Activated naive CD4-positive, alpha-beta T cell treated with anti-CD3 and anti-CD28 coated beads, Interleukin-2, amount 50 U/mL, for 24 hours (primary cell): ENCODE data around the gene DTD2.

Experiments
- H3K27ac Mint-ChIP-seq: one replicate; pipeline ENCODE4 v1.8.0; 2021; ENCODE audit warnings: mild to moderate bottlenecking, mixed read lengths
- H3K27me3 Mint-ChIP-seq: one replicate; pipeline ENCODE4 v1.8.0; 2021; ENCODE audit warnings: mixed read lengths
- H3K36me3 Mint-ChIP-seq: one replicate; pipeline ENCODE4 v1.8.0; 2021; ENCODE audit warnings: mixed read lengths
- H3K4me1 Mint-ChIP-seq: one replicate; pipeline ENCODE4 v1.8.0; 2021; ENCODE audit warnings: mixed read lengths
- H3K4me3 Mint-ChIP-seq: one replicate; pipeline ENCODE4 v1.8.0; 2021; ENCODE audit warnings: mild to moderate bottlenecking, mixed read lengths
- H3K9me3 Mint-ChIP-seq: one replicate; pipeline ENCODE4 v1.8.0; 2021; ENCODE audit warnings: mixed read lengths

DTD2 gene

DNA sequence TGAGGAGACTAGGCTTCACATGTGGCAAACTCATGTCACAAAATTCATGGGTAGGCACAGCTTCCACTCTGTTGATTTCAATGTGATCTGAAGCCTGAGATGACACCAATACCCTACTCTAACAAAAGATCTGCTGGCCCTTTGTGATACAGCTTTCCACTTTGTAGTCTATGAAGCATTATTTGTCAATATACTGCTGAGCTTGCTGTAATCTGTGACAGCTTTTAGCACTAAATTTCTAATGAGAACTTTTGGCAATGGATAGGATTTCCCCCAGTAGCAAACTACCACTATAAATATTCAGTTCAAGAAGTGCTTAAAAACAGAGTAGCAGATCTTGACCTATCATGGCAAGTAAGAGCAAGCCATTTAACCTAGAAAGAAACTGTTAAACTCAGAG is 31.4 kb downstream of the DTD2 start:
- no peaks in the 10 kb centered on the region for H3K36me3 Mint-ChIP-seq
- no peaks in the 10 kb centered on the region for H3K9me3 Mint-ChIP-seq
- H3K4me1 Mint-ChIP-seq: peaks cover 11% of the 10 kb centered on the region
- no peak overlapping the region for H3K27ac Mint-ChIP-seq
- no peaks in the 10 kb centered on the region for H3K27me3 Mint-ChIP-seq
- H3K4me3 Mint-ChIP-seq: no peak overlapping the region

DNA sequence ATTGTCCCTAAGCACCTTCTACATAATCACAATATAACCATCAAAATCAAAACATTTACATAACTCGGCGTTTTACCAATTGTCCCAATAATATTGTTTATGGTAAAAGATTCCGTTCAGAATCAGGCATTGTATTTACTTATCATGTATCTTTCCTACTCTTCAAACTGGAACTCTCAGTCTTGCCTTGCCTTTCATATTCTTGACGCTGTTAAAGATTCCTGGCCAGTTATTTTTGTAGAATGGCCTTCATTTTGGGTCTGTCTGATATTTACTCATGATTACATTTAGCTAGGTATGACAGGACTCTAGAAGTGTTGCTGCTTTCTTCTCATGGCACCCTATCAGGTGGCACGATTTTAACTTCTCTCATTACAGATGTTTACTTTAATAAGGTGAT is 36.1 kb downstream of the DTD2 start:
- H3K4me3 Mint-ChIP-seq: peak overlapping the region; percentile 95
- H3K27ac Mint-ChIP-seq: peak overlapping the region; percentile 52
- H3K36me3 Mint-ChIP-seq: no peaks in the 10 kb centered on the region
- H3K4me1 Mint-ChIP-seq: peaks cover 19% of the 10 kb centered on the region
- no peaks in the 10 kb centered on the region for H3K27me3 Mint-ChIP-seq
- H3K9me3 Mint-ChIP-seq: no peaks in the 10 kb centered on the region

DNA sequence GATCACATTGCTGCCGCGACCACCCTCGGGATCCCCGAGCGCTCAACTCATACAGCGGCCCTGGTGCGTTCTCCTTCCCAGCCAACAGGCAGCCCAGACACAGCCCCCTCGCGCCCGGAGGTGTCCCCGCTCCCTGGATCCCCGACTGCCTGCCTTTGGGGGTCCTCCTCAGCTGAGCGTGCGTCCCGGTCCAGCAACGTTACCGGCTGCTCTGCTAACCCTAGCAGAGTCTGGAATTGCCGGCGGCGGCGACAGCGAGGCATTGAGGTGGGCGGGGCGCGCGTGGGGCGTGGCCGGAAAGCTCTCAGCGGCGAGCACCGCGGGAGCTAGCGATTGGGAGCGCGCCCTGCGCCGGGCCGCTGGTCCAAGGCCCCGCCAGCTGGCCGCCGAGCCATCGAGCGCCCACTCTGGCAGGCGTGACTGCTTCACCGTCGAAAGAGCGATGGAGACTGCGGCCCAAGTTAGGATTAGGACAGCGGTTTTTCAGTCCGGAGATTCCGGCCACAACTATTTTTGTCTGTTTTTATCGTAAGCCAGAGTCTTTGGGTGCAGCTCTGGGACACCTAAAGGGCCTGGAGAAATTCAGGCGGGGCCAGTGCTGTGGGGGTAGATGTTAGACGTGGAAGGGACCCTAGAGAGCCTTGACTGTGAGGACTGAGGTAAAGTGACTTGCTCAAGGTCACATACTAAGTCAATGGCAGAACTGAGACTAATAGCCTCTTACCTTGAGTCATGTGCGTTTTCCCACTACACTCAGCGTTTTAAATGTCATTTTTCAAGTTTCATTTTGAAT is 36.8 kb downstream of the DTD2 start, which contains the start of gene HEATR5A:
TSS of gene HEATR5A (minus strand) at position 232 of the 793 bp plus-strand sequence. CDS start 17,575 bp downstream, outside the sequence.
- Mint-ChIP-seq H3K36me3 (no peaks in the 10 kb centered on the region), H3K4me1 (peaks cover 19% of the 10 kb centered on the region), H3K27ac (peak within 1 kb of the TSS; percentile 95), H3K9me3 (no peaks in the 10 kb centered on the region), H3K4me3 (peak within 1 kb of the TSS; percentile 95), H3K27me3 (no peaks in the 10 kb centered on the region)

DNA sequence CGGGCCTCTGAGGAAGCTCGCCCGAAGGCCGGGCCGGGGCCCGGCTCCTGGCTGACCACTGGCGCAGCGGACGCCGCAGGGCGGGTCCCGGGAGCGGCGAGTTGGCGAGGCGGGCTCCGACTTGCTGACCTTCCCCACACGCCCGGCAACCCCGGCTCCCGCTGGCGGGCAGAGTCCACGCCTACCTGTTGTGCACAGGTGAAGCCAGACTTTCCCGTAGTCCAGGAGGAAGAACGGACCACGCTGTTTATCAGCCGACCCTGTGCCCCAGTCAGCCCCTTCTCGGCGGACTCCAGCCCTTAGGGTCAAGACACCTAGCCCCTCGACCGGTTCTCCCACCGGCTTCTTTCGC is 37.4 kb downstream of the DTD2 start:
- H3K4me3 Mint-ChIP-seq: peak overlapping the region; percentile 95
- H3K27ac Mint-ChIP-seq: no peak overlapping the region
- no peaks in the 10 kb centered on the region for H3K27me3 Mint-ChIP-seq
- H3K9me3 Mint-ChIP-seq: no peaks in the 10 kb centered on the region
- no peaks in the 10 kb centered on the region for H3K36me3 Mint-ChIP-seq
- H3K4me1 Mint-ChIP-seq: peaks cover 23% of the 10 kb centered on the region

DNA sequence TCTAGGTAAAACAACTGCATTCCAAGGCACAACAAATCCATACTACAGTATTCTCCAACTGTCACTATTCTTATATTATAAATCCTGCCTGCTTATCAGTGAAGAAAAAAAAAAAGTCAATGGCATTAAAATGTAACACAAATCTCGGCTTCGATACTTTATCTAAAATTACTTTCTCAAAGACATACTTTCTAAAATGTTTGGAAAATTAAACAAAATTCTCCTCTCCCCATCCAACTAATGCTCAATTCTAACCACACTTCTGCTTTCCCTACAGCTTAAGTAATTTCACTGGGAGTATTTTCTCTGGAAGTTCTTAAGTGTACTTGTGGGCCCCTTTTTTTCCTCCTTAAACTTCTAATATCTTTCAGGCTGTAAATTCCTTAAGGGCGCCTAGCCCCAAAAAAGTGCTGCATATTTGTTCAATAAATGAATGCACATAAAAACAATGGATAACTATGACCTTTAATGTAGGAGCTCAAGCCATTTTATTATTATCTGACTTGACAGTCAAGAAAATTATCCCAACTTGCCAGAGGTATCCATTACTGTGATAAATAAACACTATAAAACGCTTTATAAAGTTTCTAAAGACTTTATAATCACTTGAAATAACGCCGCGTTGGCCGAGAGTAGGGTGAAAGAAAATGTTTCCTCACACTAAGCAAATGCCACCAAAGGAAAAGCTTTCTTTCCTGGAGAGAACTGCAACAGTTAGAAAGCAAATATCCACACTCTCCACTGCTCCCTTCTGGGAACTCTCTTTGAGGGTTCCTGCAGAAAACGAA is 37.9 kb downstream of the DTD2 start:
- no peak overlapping the region for H3K27ac Mint-ChIP-seq
- H3K9me3 Mint-ChIP-seq: no peaks in the 10 kb centered on the region
- H3K4me1 Mint-ChIP-seq: peaks cover 23% of the 10 kb centered on the region
- H3K36me3 Mint-ChIP-seq: no peaks in the 10 kb centered on the region
- no peaks in the 10 kb centered on the region for H3K27me3 Mint-ChIP-seq
- H3K4me3 Mint-ChIP-seq: peak overlapping the region; percentile 95

DNA sequence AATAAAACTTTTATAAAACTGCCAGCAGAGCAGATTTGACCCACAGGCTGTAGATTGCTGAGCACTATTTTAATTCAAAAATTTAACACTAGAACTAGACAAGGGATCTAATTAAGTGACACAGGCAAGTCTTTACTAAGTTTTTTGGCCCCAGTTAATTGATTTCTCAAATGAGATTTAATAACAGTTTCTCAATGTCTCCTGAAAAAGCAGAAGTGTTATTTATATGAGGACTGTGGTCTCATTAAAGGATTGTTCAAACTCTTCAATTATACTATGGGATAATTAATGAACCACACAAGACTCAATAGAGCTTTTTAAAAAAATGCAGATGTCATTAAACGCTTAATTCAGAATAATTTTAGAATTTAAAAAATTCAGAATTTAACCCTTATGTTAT is 38.9 kb downstream of the DTD2 start:
- no peaks in the 10 kb centered on the region for H3K27me3 Mint-ChIP-seq
- H3K36me3 Mint-ChIP-seq: no peaks in the 10 kb centered on the region
- H3K4me3 Mint-ChIP-seq: peak overlapping the region; percentile 8
- H3K9me3 Mint-ChIP-seq: no peaks in the 10 kb centered on the region
- peaks cover 29% of the 10 kb centered on the region for H3K4me1 Mint-ChIP-seq
- no peak overlapping the region for H3K27ac Mint-ChIP-seq

DNA sequence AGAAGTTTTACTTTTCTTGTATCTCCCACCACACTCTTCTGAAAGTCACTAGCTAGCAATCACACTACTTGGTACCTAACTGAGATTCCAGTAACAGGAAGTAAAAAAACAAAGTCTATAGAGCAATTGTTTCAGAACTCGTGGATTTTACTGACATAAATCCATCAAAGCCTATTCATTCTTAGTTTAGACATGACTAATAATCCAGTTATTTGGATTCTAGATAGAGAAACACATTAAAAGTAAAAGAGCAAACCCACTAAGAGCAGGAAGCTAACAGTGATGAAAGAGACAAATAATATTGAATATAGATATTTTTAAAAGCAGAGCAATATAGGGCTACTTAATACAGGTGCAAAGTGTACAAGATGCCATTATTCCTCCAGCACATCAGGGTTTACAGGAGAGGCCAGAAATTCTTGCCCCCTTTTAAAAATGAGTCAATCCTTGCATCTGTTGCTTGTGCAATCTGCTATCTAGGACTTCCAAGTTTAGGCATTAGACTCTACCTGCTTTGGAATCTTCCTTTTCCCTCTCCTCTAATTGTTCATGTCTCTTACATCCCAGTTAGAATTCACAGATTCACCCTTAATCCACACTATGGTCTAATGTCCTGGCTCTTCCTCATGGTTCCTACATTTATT is 43.0 kb downstream of the DTD2 start:
- H3K27me3 Mint-ChIP-seq: no peaks in the 10 kb centered on the region
- no peak overlapping the region for H3K27ac Mint-ChIP-seq
- peaks cover 1% of the 10 kb centered on the region for H3K36me3 Mint-ChIP-seq
- peaks cover 25% of the 10 kb centered on the region for H3K4me1 Mint-ChIP-seq
- no peak overlapping the region for H3K4me3 Mint-ChIP-seq
- no peaks in the 10 kb centered on the region for H3K9me3 Mint-ChIP-seq

DNA sequence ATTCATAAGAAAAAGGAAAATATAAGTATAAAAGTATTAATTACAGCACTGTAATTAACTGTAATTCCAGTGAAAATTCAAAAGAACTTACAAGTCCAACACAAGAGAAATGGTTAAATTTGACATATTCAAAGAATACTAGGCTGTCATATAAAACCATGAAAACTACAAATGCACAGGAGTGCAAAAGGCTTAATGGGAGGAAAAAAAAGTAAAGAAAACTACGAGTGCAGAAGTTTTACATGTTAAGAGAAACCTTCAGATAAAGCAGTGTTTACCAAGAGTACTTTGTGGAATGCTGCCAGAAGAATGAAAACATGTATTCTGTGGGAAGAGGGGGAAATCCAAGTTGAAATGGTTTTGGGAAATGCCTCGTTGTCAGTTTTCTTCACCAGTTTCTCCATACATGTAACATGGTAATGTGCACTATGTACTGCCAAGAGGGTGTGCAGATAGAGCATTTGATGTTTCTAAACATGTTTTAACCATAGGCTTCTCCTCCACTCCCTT is 46.0 kb downstream of the DTD2 start:
- Mint-ChIP-seq H3K27ac (no peak overlapping the region), H3K9me3 (no peaks in the 10 kb centered on the region), H3K4me3 (no peak overlapping the region), H3K4me1 (peaks cover 19% of the 10 kb centered on the region), H3K27me3 (no peaks in the 10 kb centered on the region), H3K36me3 (peaks cover 3% of the 10 kb centered on the region)

DNA sequence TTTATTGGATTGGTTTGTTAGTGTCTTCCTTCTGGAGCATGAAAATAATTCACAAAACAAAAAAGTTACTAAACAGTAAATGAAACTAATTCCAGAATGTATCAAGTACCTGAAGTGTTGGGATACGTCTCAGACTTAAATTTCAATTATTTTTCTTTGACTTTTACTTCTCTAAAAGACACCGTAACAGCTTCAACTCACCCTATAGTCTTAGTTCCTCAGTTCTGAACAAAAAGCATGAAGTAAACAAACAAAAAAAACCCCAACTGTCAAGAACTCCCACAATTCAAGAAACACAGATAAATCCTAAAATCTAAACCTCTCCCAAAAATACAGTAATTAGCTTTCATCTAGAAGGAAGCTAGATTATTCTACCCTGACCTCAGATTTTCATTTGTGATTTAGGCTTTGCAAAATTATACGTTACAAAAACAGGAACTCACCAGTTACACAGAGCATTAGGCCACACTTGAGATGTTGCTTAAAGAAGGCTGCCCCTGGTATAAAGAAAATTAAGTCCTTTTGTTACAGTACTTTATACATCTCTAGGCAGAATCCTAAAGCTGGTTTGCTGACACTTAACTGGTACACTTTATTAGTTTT is 47.2 kb downstream of the DTD2 start:
- H3K27me3 Mint-ChIP-seq: no peaks in the 10 kb centered on the region
- no peak overlapping the region for H3K27ac Mint-ChIP-seq
- peaks cover 3% of the 10 kb centered on the region for H3K36me3 Mint-ChIP-seq
- H3K4me3 Mint-ChIP-seq: no peak overlapping the region
- no peaks in the 10 kb centered on the region for H3K9me3 Mint-ChIP-seq
- H3K4me1 Mint-ChIP-seq: peaks cover 17% of the 10 kb centered on the region

DNA sequence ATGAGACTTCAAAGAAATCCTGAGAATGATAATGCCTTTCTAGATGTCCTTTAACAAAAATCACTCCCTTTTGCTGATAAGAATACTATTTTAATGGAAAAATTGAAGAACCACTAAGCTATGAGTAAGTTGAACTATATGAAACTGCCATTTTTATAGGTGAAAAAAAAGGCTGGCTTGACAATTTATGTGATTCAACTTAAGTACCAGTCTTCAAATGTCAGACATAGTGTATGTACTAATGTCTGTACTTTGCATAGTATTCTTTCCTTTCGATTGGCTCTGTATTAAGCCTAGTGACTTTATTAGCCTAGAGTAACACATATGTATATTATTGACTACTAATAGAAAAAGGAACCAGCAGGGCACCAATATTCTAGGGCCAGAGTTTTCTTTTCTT is 48.9 kb downstream of the DTD2 start:
- Mint-ChIP-seq H3K27ac (no peak overlapping the region), H3K27me3 (no peaks in the 10 kb centered on the region), H3K9me3 (no peaks in the 10 kb centered on the region), H3K4me1 (peaks cover 9% of the 10 kb centered on the region), H3K36me3 (peaks cover 3% of the 10 kb centered on the region), H3K4me3 (no peak overlapping the region)

DNA sequence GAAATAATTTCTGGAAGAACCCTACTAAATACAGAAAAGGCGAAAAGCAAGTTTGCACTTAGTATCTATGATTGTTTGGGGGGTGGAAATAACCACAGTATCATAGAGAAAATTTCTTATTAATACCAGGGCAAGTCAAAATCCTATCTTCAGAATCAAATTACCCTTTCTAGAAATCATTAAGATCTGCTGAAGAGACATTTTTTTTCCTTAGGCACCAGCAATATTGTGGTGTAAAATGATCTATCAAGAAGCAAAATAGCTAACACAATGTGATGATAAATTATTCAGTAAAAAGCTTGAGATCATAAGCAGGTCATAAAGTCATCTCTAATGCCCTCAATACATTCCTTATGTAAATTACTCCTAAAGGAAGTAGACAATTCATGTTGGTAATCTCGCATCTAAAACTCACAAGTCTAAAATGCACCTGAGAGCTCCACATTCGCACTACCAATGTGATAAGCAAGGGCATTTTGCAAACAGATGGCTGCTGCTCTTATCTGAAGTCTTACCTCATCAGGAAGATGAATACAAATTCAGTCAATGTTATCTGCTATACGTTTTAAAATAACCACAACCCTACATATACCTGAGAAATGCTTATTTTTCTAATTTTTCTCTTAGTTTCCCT is 51.6 kb downstream of the DTD2 start:
- Mint-ChIP-seq H3K36me3 (peaks cover 3% of the 10 kb centered on the region), H3K9me3 (no peaks in the 10 kb centered on the region), H3K4me1 (peaks cover 9% of the 10 kb centered on the region), H3K27ac (no peak overlapping the region), H3K27me3 (no peaks in the 10 kb centered on the region), H3K4me3 (no peak overlapping the region)

DNA sequence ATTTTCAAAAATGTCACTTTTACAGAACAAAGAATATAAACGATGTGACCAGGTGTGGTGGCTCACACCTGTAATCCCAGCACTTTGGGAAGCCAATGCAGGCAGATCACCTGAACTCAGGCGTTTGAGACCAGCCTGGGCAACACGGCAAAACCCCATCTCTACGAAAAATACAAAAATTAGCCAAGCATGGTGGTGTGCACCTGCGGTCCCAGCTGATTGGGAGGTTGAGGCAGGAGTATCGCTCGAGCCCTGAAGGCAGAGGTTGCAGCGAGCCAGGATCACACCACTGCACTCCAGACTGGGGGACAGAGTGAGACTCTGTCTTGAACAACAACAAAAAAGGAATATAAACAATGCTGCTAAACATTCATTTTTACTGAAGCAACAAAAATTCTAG is 52.2 kb downstream of the DTD2 start:
- H3K9me3 Mint-ChIP-seq: no peaks in the 10 kb centered on the region
- peaks cover 6% of the 10 kb centered on the region for H3K4me1 Mint-ChIP-seq
- H3K27me3 Mint-ChIP-seq: no peaks in the 10 kb centered on the region
- no peak overlapping the region for H3K4me3 Mint-ChIP-seq
- peaks cover 4% of the 10 kb centered on the region for H3K36me3 Mint-ChIP-seq
- no peak overlapping the region for H3K27ac Mint-ChIP-seq

DNA sequence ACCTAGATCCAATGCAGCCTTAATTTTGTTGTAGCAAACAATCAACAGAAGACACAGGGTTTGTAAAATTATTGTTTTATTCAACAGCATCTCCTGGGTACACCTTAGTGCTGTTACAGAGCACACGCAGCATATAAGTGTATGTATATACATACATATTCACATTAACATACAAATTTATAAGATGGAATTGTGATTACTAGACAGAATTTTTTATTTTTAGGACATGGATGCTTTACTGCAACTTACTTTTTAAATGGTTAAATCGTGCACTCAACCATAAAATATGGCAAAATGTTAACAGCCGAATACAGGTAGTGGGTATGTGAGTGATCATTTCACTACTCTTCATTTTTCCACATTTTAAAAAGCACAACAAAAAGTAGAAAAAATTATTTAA is 53.6 kb downstream of the DTD2 start:
- H3K4me3 Mint-ChIP-seq: no peak overlapping the region
- H3K36me3 Mint-ChIP-seq: peaks cover 8% of the 10 kb centered on the region
- H3K4me1 Mint-ChIP-seq: peaks cover 7% of the 10 kb centered on the region
- no peaks in the 10 kb centered on the region for H3K9me3 Mint-ChIP-seq
- H3K27ac Mint-ChIP-seq: no peak overlapping the region
- no peaks in the 10 kb centered on the region for H3K27me3 Mint-ChIP-seq

DNA sequence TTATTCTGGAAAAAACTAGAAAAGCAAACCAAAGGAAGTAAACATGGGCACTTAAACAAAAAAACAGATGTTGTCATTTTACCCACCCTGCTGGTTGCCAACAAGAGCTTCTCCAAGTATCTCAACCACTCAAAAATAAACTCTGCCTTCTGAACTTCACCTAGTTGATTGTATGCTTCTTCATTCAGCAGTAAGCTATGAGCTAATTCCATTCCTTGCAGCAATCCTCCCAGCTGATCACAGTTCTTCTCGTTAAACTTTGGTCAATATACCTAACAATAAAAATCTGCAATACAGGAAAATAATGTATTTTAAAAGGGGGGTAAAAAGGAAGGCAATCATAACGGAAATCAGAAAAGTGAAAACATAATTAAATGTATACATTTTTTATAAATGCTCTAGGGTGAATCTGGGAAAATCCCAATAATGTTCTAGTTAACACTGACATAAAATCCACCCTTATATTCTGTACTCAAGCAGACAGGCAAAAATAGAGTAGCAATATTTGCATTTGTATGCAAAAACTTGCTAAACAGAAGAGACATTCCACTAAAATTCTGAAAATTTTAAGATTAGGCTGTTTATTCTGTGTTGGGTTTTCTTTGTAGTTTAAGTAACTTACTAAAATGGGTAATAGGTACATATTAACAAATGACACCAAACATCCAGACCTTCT is 54.4 kb downstream of the DTD2 start:
- Mint-ChIP-seq H3K36me3 (peaks cover 11% of the 10 kb centered on the region), H3K27ac (no peak overlapping the region), H3K4me3 (no peak overlapping the region), H3K27me3 (no peaks in the 10 kb centered on the region), H3K9me3 (no peaks in the 10 kb centered on the region), H3K4me1 (peaks cover 3% of the 10 kb centered on the region)
